ES-I3 (cell line): Measurements from ENCODE around the gene IGFL3.

ENCODE experiments used
- H3K36me3 ChIP-seq: 2 replicates; pipeline ENCODE4 v1.6.1; 2013; ENCODE audit warnings: mild to moderate bottlenecking, low read length, control low read depth, moderate library complexity; ENCODE audit not compliant: insufficient read depth
- H3K4me1 ChIP-seq: 2 replicates; pipeline ENCODE4 v1.6.1; 2013; ENCODE audit warnings: mild to moderate bottlenecking, control low read depth, low read length; ENCODE audit not compliant: insufficient read depth
- H3K9ac ChIP-seq: 2 replicates; pipeline ENCODE4 v1.6.1; 2013; ENCODE audit warnings: low read depth, mild to moderate bottlenecking, low read length, moderate library complexity
- H3K9me3 ChIP-seq: 2 replicates; pipeline ENCODE4 v1.6.1; 2013; ENCODE audit warnings: mild to moderate bottlenecking, low read length, moderate library complexity; ENCODE audit not compliant: control insufficient read depth, insufficient read depth

IGFL3 gene

GRCh38 chr19:46137915-46138473 is 13.5 kb upstream of the IGFL3 start:
- Histone ChIP-seq H3K36me3 (0 out of 2 replicates have a peak, but pooled peaks cover 3% of the 10 kb centered on the region), H3K4me1 (peaks cover 12% of the 10 kb centered on the region), H3K9me3 (peaks cover 19% of the 10 kb centered on the region), H3K9ac (no peak overlapping the region)

GRCh38 chr19:46134527-46134926 is 10.0 kb upstream of the IGFL3 start:
- Histone ChIP-seq H3K36me3 (0 out of 2 replicates have a peak, but pooled peaks cover 3% of the 10 kb centered on the region), H3K4me1 (peaks cover 12% of the 10 kb centered on the region), H3K9ac (no peak overlapping the region), H3K9me3 (peaks cover 19% of the 10 kb centered on the region)

GRCh38 chr19:46133777-46134241 is 9.3 kb upstream of the IGFL3 start:
- H3K4me1 ChIP-seq = peaks cover 12% of the 10 kb centered on the region
- H3K9me3 ChIP-seq = peaks cover 19% of the 10 kb centered on the region
- 0 out of 2 replicates have a peak, but pooled peaks cover 3% of the 10 kb centered on the region for H3K36me3 ChIP-seq
- H3K9ac ChIP-seq = no peak overlapping the region

GRCh38 chr19:46133101-46133627 is 8.7 kb upstream of the IGFL3 start:
- H3K36me3 ChIP-seq = 0 out of 2 replicates have a peak, but pooled peaks cover 3% of the 10 kb centered on the region
- H3K9ac ChIP-seq = peak overlapping the region; percentile 60
- H3K9me3 ChIP-seq = peaks cover 19% of the 10 kb centered on the region
- peaks cover 12% of the 10 kb centered on the region for H3K4me1 ChIP-seq

- H3K9ac ChIP-seq = peak overlapping the region; percentile 60
- peaks cover 19% of the 10 kb centered on the region for H3K9me3 ChIP-seq
- H3K4me1 ChIP-seq = peaks cover 12% of the 10 kb centered on the region
- H3K36me3 ChIP-seq = 0 out of 2 replicates have a peak, but pooled peaks cover 3% of the 10 kb centered on the region
Observed at GRCh38 chr19:46132508-46133100, 8.1 kb upstream of the IGFL3 start.

GRCh38 chr19:46131485-46132143 is 7.1 kb upstream of the IGFL3 start:
- Histone ChIP-seq H3K36me3 (no peaks in the 10 kb centered on the region), H3K9ac (peak overlapping the region; percentile 60; the same call in 1 of the 2 replicates), H3K9me3 (peaks cover 19% of the 10 kb centered on the region), H3K4me1 (peaks cover 12% of the 10 kb centered on the region)

- H3K4me1 ChIP-seq = no peaks in the 10 kb centered on the region
- no peaks in the 10 kb centered on the region; the same call in 1 of the 2 replicates for H3K36me3 ChIP-seq
- H3K9ac ChIP-seq = no peak overlapping the region
- peaks cover 2% of the 10 kb centered on the region; the same call in 1 of the 2 replicates for H3K9me3 ChIP-seq
Observed at GRCh38 chr19:46126086-46126580, 1.6 kb upstream of the IGFL3 start.

- no peak overlapping the region for H3K9ac ChIP-seq
- no peaks in the 10 kb centered on the region for H3K4me1 ChIP-seq
- H3K36me3 ChIP-seq = no peaks in the 10 kb centered on the region; the same call in 1 of the 2 replicates
- peaks cover 2% of the 10 kb centered on the region; the same call in 1 of the 2 replicates for H3K9me3 ChIP-seq
Observed at GRCh38 chr19:46125447-46125846, 959 bp upstream of the IGFL3 start.

- Histone ChIP-seq H3K4me1 (peaks cover 3% of the 10 kb centered on the region; the same call in 1 of the 2 replicates), H3K36me3 (no peaks in the 10 kb centered on the region; the same call in 1 of the 2 replicates), H3K9ac (no peak overlapping the region), H3K9me3 (peaks cover 2% of the 10 kb centered on the region; the same call in 1 of the 2 replicates)
Observed at GRCh38 chr19:46118136-46118535, 6.4 kb downstream of the IGFL3 start.

- Histone ChIP-seq H3K36me3 (no peaks in the 10 kb centered on the region; the same call in 1 of the 2 replicates), H3K9me3 (no peaks in the 10 kb centered on the region; the same call in 1 of the 2 replicates)
Observed at GRCh38 chr19:46116121-46116520, 8.4 kb downstream of the IGFL3 start.

GRCh38 chr19:46115396-46116106 is 8.9 kb downstream of the IGFL3 start:
- peaks cover 3% of the 10 kb centered on the region; the same call in 1 of the 2 replicates for H3K4me1 ChIP-seq
- H3K9me3 ChIP-seq = no peaks in the 10 kb centered on the region; the same call in 1 of the 2 replicates
- no peak overlapping the region for H3K9ac ChIP-seq
- no peaks in the 10 kb centered on the region for H3K36me3 ChIP-seq

More at GRCh38 chr19:46116121-46116520, 8.4 kb downstream of the IGFL3 start:
- H3K9ac ChIP-seq = no peak overlapping the region
- H3K4me1 ChIP-seq = peaks cover 3% of the 10 kb centered on the region; the same call in 1 of the 2 replicates

GRCh38 chr19:46113726-46114125 is 10.8 kb downstream of the IGFL3 start:
- H3K9ac ChIP-seq = no peak overlapping the region
- no peaks in the 10 kb centered on the region; the same call in 1 of the 2 replicates for H3K9me3 ChIP-seq
- H3K36me3 ChIP-seq = no peaks in the 10 kb centered on the region
- H3K4me1 ChIP-seq = peaks cover 3% of the 10 kb centered on the region; the same call in 1 of the 2 replicates

- H3K9me3 ChIP-seq = no peaks in the 10 kb centered on the region; the same call in 1 of the 2 replicates
- no peak overlapping the region for H3K9ac ChIP-seq
- H3K4me1 ChIP-seq = peaks cover 3% of the 10 kb centered on the region; the same call in 1 of the 2 replicates
- no peaks in the 10 kb centered on the region for H3K36me3 ChIP-seq
Observed at GRCh38 chr19:46112527-46112926, 12.0 kb downstream of the IGFL3 start.
